GM19463 (cell line): ENCODE data around the gene WNT8B.

Experiments used
- ATAC-seq: cut with Tn5 transposase; IDR thresholded peaks from one replicate; pipeline ENCODE4 v1.9.1; 2021; ENCODE audit warnings: mild to moderate bottlenecking, moderate library complexity; ENCODE audit not compliant: unreplicated experiment

Gene WNT8B

DNA sequence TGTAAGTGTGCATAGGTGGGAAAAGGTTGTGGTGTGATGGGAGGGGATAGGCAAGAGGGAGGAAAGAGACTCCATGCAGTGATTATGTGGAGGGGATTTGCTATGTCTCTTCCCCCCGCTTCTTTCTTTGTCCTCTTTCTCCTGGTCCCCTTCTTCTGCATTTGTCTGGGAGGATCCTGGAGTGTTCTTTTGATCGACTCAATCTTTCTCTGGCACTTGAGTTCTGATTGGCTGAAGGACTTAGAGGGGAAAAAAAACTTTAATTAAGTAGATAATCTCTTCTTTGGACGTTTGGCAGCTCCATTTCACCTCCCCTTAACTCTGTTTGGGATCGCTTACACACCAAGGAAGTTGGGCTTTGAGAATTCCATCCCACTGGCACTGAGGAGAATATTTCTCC, at the start of gene WNT8B:
Gene WNT8B (plus strand): TSS at position 301 of the 400 bp plus-strand sequence. CDS start 160 bp downstream, outside the sequence.
- ATAC-seq, result no peak

DNA sequence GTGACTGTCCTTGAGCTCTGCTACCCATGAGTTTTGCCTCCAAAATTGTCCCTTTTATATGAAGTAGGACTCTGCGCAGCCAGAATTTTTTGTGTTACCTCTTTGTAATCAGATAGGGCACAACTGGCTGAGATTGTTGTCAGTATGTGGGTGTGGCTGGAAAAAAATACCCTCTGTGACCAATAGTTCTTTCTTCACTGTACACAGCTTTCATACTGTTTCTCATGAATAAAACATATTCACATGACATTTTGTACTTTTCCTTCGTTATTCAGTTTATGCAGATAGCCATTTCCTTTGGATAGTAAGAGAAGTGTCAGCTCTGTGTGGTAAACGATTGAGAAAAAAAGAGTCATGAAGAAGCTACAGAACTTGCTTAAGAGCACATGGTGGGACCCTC, 49.6 kb upstream of the WNT8B start:
- no peak for ATAC-seq

- ATAC-seq, result no peak
Measured at GRCh38 chr10:100419911-100420449, 42.8 kb upstream of the WNT8B start.

DNA sequence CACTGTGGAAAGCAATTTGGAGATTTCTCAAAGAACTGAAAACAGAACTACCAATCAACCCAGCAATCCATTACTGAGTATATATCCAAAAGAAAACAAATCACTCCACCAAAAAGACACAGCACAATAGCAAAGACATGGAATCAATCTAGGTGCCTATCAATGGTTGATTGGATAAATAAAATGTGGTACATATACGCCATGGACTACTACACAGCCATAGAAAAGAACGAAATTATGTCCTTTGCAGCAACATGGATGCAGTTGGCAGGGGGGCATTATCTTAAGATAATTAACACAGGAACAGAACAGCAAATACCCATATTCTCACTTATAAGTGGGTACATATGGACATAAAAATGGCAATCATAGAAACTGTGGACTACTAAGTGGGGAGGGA, 35.4 kb upstream of the WNT8B start:
- no peak for ATAC-seq

DNA sequence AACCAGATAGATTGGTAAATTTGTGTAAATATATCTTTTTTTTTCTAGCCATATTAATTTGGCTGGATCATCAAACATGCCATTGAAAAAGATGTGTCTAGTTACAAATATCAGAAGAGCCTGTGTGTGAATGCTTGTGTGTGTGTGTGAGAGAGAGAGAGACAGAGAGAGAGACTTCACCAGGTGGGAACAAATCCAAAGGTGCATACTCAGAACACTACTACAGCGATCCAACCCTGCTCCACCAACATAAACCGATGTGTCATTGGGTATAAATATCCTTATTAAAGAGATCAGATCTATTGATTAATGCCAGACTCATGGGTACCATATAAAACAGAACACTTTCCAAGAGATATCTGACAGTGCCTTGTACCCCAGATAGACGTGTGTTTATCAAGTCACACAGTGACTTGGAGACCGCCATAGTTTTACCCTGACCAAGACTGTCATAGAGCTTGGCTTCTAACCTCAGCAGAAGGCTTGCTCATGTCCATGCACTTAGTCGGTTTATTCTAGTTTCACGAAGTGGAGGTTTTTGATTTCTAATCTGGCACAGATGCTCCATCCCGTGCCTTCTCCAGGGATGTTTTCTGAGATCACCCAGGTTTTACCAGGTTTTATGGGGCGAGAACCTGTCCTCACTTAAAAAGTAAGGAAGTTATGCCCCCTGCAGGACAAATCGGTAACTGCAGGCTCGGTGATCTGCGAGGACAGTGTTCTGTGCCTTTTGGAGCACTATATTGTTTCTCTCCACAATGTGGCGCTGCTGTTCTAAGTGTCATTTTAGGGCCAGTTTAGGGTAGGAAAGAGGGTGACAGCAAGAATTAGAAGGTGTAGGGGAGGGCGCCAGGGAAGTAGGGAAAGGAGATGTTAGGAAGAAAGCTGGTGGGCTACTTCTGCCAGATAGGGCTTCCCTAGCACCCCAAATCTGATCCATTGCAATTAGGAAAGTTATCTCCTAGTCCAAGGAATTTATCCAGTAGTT, 29.3 kb upstream of the WNT8B start:
- ATAC-seq, result peak; percentile 66

DNA sequence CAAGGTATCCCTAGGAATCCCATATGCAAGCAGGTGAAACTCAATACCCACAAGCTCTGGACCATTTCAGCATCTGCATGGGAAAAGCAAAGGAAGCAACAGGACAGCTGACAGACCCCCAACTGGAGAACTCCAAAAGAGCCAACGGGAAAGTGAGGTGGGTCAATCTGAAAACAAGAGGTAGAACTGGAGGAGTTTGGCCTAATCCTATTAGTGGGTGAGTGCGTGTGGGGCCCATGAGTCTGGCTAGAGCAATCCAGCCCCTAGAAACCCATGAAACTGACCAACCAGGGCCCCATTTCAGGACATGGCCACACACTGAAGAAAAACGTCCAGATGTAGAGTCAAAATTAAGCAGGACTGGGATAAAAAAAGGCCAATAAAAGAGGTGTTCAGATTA, 26.6 kb upstream of the WNT8B start:
- no peak for ATAC-seq

- no peak for ATAC-seq
Measured at GRCh38 chr10:100438674-100439315, 24.0 kb upstream of the WNT8B start.

DNA sequence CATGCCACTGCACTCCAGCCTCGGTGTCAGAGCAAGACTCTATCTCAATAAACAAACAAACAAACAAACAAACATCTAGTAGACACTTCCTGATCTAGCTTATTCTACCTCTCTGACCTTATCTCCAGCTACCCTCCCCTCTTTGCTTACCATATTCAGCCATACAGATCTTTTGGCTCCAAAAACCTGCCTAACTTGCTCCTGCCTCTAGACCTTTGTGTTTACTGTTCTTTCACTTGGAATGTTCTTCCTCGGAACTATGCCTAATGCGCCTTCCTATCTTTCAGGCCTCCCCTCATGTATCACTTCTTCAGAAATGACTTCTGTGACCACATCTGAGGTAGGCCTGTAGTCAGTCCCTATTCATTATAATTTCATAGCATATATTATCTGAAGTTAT, 20.3 kb upstream of the WNT8B start:
- no peak for ATAC-seq

- no peak for ATAC-seq
Measured at GRCh38 chr10:100446130-100446761, 16.6 kb upstream of the WNT8B start.

GRCh38 chr10:100447663-100448062, 15.1 kb upstream of the WNT8B start:
- no peak for ATAC-seq

GRCh38 chr10:100448951-100449350, 13.9 kb upstream of the WNT8B start:
- ATAC-seq, result no peak

GRCh38 chr10:100468322-100468721, 5.5 kb downstream of the WNT8B start:
- ATAC-seq, result no peak

- no peak for ATAC-seq
Measured at GRCh38 chr10:100468978-100469377, 6.2 kb downstream of the WNT8B start.

DNA sequence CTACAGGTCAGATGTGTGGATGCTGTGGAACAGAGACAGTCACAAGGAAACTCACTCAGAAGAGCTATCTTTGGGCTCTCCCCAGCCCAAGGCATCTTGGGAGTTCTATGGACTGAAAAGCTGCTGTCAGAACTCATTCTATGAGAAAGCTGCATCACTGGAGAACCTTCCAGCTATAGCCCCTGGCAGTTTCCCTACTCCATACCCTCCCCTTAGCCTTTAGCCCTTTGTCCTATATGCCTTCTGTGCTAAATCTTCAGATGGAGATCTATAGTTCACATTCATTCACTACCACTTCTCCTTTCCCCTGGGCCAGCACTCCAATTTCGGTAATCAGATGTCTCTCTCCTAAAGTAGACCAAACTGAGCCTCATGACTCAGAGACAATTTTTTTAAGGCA, 6.9 kb downstream of the WNT8B start:
- ATAC-seq, result no peak

DNA sequence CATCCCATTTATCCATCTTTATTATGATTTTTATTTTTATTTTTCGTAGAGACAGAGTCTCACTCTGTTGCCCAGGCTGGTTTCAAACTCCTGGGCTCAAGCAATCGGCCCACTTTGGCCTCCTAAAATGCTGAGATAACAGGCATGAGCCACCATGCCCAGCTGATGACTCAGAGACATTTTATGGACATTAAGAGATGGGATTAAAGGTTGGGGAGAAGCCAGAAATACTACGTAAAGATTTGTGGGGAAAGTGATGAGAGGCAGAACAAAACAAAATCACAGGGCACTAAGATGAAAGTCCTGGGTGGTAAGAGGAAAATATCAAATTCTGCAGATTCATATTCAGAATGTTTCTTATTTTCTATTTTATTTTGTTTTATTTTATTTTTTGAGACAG, 7.6 kb downstream of the WNT8B start:
- ATAC-seq, result no peak

DNA sequence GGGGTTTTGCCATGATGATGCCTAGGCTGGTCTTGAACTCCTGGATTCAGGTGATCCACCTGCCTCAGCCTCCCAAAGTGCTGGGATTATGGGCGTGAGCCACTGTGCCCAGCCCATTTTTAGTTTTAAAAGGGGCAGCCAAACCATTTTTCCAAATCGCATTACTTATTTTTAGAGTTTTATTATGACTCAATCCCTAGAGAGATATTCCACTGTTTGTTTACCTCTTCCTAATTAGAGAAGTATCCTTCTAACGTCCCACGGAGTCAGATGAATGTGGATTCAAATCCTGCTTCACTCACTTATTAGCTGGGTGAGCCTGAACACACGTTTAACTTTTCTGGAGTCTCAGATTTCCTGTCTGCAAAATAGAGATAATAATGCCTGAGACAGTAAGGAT, 15.2 kb downstream of the WNT8B start:
- no peak for ATAC-seq

DNA sequence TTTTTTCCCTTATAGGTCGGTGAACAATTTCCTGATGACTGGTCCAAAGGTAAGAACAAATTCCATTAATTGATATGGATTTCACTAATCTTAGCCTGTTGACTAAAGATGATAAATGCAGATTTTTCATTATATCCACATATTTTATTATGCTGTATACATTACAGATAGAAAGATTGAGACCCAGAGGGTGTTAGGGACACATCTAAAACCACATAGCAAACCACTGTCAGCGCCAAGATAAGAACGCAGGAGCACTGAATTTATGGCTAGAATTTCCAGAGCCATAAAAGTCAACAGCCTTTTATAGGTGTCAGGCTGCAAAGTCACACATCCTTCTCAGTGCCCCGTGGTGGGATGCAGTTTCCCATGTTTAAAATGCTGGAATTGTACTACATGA, 16.2 kb downstream of the WNT8B start:
- no peak for ATAC-seq

GRCh38 chr10:100480002-100480401, 17.2 kb downstream of the WNT8B start:
- no peak for ATAC-seq

GRCh38 chr10:100481462-100482081, 18.8 kb downstream of the WNT8B start:
- ATAC-seq, result peak; percentile 99

- ATAC-seq, result peak; percentile 34
Measured at GRCh38 chr10:100482181-100482833, 19.5 kb downstream of the WNT8B start.

DNA sequence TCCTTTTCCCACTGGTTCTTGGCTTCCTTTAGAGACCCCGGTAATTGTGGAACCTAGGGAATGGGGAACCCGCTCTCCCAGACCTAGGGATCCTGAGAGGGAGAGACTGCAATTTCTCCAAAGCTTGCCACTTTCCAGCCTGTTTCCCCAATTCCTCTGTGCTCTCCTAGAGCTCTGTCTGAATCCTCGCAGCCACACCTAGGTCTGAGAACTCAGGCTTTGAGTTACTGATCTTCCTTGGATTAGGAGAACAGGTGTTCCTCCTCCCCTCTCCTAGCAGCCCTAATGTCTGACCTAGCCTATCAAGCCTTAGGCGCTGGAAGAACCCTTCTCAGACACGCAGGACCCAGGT, 20.0 kb downstream of the WNT8B start:
- ATAC-seq, result no peak
